ENCODE results near the gene FBXL7.

FBXL7 gene

DNA sequence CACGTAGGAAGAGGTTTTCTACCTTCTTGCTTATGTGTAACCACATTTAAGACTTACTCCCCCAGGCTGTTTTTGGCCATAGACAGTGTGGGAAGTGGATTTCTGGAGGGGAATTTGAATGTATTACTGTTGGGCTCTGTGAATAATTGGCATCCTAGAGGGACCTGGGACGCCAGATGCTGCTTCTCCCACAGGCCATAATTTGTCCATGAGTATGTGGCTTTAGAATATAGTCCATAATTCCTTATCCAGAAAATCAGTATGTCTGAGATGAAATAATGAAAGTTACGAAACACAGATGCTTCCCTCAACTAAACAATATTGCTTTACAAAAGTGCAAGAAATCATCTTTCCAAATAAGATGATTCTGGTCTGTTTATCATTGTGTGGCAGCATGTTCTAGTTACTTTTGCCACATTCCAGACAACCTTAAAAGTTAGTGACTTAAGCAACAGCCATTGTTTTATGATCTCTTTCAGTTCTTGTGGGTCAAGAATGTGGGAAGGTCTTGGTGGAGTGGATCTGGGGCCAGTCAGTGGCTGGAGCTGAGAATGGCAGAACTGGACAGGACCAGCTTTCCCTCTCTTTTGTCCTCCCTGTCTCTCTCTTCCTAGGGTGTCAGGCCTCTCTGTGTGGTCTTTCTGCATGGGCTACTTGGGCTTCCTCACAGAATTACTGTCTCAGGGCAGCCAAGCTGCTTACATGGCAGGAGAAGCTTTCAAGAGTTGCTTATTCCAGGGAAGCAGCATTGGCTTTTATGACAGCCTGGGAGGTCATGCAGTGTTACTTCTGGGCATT is 79.4 kb downstream of the FBXL7 start:
- DNase-seq (ENCODE audit: low read depth), result no peak

- DNase-seq (ENCODE audit: low read depth), result no peak
Measured at GRCh38 chr5:15584528-15584927, 84.5 kb downstream of the FBXL7 start.

- DNase-seq (ENCODE audit: low read depth), result no peak
Measured at GRCh38 chr5:15585128-15585527, 85.1 kb downstream of the FBXL7 start.

DNA sequence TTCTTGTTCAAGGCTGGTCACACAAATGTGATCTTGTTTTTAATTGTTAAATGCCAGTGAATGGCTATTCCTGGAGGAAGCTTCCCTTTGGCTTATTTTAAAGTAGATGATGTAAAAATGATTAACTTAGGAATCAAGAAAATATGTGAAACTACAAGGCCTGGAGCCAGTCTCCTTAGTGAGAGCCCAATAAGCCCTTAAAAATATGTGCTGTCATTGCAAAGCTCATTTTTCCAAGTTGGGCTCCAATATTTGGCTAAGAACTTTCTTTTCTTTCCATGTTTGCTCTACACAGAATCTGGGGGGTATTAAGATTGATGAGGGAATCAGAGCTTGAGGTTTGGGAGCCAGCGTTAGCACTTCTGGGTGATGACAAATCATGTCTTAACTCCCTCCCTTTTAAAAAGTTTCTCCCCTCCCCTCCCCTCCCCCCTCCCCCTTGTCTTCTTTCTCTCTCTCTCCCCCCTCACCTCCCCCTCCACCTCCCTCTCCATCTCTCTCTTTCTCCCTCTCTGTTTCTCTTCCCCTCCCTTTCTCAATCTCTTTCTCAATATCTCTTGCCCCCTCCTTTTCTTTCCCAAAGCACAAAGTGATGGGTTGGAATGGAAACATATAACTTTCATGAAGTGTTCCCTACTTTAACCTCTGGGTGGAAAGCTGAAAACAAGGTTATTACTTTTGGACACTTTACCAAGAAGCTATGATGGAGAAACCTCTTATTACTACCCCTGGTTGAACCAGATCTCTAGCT is 86.0 kb downstream of the FBXL7 start:
- no peak for DNase-seq (ENCODE audit: low read depth)

DNA sequence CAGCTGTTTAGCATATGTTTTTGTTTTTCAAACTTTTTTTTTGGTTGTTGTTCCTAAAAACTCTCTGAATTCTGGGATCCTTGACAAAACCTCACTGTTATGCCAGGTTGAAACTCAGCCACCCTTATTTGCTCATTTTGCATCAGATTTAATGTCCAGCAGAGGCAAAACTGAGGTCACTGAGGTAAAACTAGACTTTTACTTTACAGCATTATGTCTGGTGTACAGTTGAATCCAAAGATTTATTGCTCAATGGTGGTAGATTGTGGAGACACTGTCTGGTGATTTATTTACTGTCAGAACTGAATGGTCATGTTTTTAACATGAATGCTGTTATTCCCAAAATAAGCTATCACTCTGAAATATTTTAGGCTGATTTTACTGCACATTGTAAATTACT is 87.9 kb downstream of the FBXL7 start:
- no peak for DNase-seq (ENCODE audit: low read depth)

DNA sequence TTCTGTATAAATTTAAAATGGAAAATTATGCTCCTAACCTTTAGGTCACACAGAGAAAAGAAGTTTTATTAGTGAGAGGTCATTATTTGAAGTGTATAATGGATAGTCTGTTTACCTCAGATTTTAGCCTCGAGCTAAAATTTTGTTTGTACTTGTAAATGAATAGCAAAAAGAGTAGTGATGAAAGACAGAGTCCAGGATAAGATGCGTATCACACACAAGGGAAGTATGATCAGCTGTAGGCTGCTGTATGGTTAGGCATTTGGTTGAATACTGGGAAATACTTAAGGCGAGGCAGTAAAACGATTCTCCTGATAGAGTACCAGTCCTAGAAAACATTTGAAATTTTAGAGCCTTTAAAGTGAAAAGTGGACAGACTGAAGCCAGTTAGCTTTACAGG is 92.7 kb downstream of the FBXL7 start:
- DNase-seq (ENCODE audit: low read depth), result no peak

DNA sequence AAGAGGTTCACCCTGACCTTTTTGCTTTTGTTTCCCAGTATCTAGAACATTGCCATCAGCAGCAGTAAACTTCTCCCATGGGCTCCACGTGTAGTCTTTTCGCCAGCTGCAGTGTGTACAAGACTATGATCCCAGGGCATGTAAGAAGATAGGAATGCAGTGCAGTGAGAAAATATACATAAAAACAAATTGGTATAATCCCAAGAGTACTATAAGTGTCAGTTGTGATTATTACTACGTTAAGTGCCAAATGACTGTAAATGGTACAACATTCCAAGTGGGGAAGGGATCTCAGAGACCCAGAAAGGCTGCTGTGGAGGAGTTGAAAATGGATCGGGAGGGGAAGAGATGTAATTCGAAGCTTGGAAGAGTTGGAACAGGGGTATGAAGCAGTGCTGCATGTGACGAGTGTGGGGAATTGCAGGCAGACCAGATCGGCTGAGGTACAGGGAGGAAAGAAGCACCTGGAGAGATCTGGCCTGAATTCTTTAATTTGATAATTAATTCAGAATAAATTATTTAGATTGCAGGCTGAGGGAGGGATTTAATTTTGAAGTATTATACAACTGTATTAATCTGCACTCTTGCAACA is 95.1 kb downstream of the FBXL7 start:
- no peak for DNase-seq (ENCODE audit: low read depth)

- DNase-seq (ENCODE audit: low read depth), result no peak
Measured at GRCh38 chr5:15595929-15596328, 95.9 kb downstream of the FBXL7 start.

- no peak for DNase-seq (ENCODE audit: low read depth)
Measured at GRCh38 chr5:15596936-15597335, 97.0 kb downstream of the FBXL7 start.

- no peak for DNase-seq (ENCODE audit: low read depth)
Measured at GRCh38 chr5:15597804-15598203, 97.8 kb downstream of the FBXL7 start.

- DNase-seq (ENCODE audit: low read depth), result no peak
Measured at GRCh38 chr5:15598294-15598902, 98.4 kb downstream of the FBXL7 start.

DNA sequence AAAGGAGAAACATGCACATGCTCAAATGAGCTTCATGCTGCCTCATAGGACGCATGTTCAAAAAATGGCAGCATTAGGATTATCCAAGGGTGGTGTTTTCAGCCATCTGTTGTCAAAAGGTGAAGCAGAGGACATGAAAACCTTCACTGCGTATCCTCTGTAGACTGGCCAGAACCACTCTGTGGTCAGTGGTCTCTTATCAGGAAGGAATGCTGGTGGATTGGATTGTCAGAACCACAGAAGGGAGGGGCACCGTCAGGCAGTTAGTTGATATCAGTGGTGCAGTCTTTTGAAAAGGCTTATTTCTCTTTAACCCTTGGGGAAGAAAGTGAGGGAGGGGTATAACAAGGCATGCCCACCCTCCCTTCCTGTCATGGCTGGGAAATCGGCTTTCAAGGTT is 100.1 kb downstream of the FBXL7 start:
- DNase-seq (ENCODE audit: low read depth), result no peak

GRCh38 chr5:15601274-15601673 is 101.3 kb downstream of the FBXL7 start:
- DNase-seq (ENCODE audit: low read depth), result no peak

DNA sequence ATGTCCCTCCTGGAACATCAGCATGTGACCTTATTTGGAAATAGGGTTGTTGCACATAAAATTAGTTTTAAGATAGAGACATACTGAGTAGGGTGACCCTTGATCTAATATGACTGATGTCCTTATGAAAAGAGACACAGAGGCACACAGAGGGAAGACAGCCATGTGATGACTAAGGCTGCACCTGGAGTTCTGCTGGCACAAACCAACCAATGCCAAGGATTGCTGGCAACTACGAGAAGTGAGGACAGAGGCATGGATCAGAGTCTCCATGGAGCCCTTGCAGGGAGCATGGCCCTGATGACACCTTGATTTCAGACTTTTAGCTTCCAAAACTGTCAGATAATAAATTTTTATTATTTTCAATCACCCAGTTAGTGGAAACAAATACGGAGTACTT is 101.9 kb downstream of the FBXL7 start:
- no peak for DNase-seq (ENCODE audit: low read depth)

- DNase-seq (ENCODE audit: low read depth), result no peak
Measured at GRCh38 chr5:15604986-15605385, 105.0 kb downstream of the FBXL7 start.

DNA sequence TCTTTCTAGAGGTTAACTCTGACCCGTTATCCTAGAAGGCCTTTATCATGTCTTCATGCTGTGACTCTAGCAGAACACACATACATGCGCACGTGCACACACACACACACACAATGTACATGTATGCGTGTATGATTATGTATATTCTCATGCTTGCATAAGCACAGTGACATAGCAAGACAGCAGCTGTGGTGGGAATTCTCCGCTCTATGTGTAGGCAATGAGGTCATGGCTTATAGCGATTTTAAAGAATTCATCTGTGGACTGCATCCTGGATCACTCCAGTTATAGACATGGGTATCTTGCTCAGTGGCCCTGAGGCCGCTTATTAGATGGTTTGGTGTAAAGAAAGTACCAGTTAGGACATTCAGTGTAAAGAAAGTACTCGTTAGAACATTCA is 106.2 kb downstream of the FBXL7 start:
- no peak for DNase-seq (ENCODE audit: low read depth)

DNA sequence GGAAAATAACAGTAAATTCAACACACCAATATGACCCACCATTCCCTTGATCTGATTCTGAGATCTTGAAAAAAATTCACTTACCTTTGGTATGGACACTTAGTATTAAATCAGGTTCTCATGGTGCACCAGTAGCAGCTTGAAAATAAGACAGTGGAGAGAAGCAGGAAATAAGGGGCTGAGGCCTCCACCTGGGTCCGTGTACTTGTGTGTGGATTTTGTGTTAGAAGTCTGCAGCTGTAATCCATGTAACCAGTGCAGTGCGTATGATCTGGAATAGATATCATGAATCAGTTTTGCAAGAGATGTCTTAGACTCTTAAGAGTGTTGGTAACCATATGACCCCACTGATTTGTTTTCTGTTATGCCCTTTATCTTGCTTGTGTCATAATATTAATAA is 107.1 kb downstream of the FBXL7 start:
- DNase-seq (ENCODE audit: low read depth), result no peak

- DNase-seq (ENCODE audit: low read depth), result no peak
Measured at GRCh38 chr5:15609076-15609725, 109.2 kb downstream of the FBXL7 start.

- DNase-seq (ENCODE audit: low read depth), result no peak
Measured at GRCh38 chr5:15610216-15610615, 110.2 kb downstream of the FBXL7 start.

GRCh38 chr5:15611008-15611407 is 111.0 kb downstream of the FBXL7 start:
- DNase-seq (ENCODE audit: low read depth), result no peak

DNA sequence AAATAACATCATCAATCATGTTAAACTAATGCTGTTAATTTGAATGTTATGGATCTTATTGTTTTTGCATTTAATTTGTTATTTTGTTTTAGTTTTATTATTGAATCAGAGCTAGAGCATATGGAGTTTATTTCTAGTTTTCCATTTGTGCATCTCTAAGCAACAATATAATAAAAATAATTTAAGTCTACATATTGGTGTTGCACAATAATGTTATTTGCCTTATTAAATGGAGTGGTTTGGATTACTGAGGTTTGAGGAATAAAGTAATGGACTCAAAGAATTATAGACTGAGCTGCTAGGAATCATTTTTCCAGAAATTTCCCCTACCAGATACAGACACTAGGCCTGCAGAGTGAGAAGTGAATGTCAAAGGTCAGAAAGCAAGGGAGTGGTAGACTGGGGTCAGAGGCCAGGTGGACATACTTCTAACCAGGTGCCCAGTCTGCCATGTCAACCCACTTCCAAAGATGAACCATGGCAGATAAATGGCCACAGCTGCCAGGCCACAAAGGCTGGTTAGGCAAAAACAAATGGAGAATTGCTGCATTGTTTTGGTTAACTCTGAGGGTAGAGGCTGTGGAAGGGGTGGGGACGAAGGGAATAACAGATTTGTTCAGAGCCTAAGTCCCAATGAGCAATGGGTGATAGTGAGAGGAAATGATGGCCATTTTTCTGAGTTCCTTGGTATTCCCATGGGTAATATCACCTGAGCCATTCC is 113.1 kb downstream of the FBXL7 start:
- DNase-seq (ENCODE audit: low read depth), result no peak

GRCh38 chr5:15614679-15615078 is 114.7 kb downstream of the FBXL7 start:
- no peak for DNase-seq (ENCODE audit: low read depth)
